HG03571 (cell line): ENCODE results near the gene PRIM2.
"Not testable (repeated sequence)": the region's sequence is repeated elsewhere in the genome, so short reads cannot be mapped to it uniquely, and the experiment has no call there.

Experiments
- ATAC-seq: cut with Tn5 transposase; IDR thresholded peaks from one replicate; pipeline ENCODE4 v1.9.1; 2021; ENCODE audit not compliant: unreplicated experiment

The PRIM2 gene

GRCh38 chr6:57577023-57577422 lies 259.6 kb downstream of the PRIM2 start:
- not testable (repeated sequence) for ATAC-seq

DNA sequence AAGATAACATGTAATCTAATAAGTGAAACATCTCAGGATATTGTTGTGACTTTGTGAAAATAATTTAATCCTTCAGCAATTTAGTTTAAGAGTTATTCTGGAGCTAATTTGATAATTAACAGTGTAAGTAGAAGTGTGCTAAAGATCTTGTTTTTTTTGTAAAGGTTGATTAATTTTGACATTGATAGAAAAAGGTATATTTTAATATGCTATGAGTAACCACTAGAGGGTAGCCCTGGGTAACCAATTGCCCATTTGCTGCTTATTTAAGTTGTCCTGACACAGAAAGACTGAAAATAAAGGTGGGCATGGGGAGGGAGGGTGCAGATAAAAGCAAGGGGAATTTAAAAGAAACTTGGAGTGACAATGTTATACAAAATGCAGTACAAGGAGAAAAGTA lies 262.1 kb downstream of the PRIM2 start:
- ATAC-seq: not testable (repeated sequence)

GRCh38 chr6:57581586-57581985 lies 264.2 kb downstream of the PRIM2 start:
- ATAC-seq: not testable (repeated sequence)

GRCh38 chr6:57601105-57601504 lies 283.7 kb downstream of the PRIM2 start:
- not testable (repeated sequence) for ATAC-seq

- not testable (repeated sequence) for ATAC-seq
Observed at GRCh38 chr6:57605303-57605702, 287.9 kb downstream of the PRIM2 start.

- ATAC-seq: not testable (repeated sequence)
Observed at GRCh38 chr6:57606331-57606730, 288.9 kb downstream of the PRIM2 start.

DNA sequence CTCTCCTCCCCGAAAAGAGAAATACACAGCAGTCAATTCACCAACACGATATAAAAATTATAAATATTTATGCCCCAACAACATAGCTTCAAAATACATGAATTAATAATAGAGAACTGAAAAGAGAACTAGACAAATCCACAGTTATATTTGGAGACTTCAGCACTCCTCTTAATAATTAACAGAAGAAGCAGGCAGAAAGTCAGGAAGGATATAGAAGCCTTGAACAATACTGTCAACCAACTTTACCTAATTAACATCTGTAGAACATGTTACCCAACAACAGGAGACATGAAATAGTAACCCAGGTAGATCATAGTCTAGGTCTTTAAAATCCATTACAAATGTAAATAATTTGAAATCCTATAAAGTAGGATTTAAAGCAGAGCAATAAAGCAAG lies 293.2 kb downstream of the PRIM2 start:
- not testable (repeated sequence) for ATAC-seq

DNA sequence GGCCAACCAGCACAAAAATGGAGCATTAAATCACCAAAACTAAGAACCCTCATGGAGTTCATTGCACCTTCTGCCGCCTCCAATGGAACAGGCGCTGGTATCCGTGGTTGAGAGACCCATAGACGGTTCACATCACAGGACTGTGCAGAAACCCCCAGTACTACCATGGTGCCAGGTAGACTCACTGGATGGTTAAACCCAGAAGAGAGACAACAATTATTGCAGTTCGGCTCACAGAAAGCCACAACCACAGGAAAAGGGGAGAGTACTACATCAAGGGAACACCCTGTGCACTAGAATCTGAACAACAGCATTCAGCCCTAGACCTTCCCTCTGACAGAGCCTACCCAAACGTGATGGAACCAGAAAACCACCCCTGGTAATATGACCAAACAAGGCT lies 301.5 kb downstream of the PRIM2 start:
- ATAC-seq: not testable (repeated sequence)

DNA sequence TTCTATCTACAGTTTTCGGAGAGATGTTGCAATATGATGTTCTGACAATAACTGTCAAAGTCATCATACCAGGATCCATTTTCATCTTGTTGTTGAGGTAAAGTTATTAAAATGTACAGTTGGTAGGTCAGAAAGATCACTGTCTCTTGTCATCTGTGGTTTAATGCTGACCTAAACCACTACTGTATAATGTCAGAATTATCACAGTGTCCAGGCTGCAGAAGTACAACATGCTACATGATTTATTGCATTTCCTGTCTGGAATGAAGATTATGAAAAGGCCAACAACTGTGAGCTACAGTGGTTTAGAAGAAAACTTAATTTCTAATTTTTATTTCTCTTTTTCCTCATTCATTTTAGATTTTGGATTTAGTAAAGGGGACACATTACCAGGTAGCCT lies 314.3 kb downstream of the PRIM2 start:
- not testable (repeated sequence) for ATAC-seq

GRCh38 chr6:57658526-57658925 lies 341.1 kb downstream of the PRIM2 start:
- not testable (repeated sequence) for ATAC-seq

DNA sequence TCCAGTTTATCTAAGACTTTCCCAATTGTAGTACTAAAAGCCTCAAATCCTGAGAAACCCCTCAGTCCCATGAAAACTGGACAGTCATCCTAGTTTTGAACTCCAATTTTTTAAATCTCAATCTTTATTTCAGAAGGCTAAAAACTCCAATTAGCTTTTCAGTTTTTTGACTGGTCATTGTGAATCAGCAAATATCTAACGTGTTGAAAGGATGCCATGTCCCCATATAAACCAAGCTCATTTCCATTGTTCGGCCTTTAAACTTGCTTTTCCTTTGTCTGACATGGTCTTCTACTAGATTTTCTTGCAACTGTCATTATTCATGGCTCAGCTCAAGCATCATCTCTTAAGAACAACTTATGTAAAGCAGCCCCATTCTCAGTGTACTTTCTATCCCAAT lies 342.4 kb downstream of the PRIM2 start:
- not testable (repeated sequence) for ATAC-seq

GRCh38 chr6:57660940-57661339 lies 343.5 kb downstream of the PRIM2 start:
- peak; percentile 51 for ATAC-seq

GRCh38 chr6:57668108-57668507 lies 350.7 kb downstream of the PRIM2 start:
- not testable (repeated sequence) for ATAC-seq

GRCh38 chr6:57671237-57671636 lies 353.8 kb downstream of the PRIM2 start:
- not testable (repeated sequence) for ATAC-seq

GRCh38 chr6:57671937-57672627 lies 354.7 kb downstream of the PRIM2 start:
- not testable (repeated sequence) for ATAC-seq

DNA sequence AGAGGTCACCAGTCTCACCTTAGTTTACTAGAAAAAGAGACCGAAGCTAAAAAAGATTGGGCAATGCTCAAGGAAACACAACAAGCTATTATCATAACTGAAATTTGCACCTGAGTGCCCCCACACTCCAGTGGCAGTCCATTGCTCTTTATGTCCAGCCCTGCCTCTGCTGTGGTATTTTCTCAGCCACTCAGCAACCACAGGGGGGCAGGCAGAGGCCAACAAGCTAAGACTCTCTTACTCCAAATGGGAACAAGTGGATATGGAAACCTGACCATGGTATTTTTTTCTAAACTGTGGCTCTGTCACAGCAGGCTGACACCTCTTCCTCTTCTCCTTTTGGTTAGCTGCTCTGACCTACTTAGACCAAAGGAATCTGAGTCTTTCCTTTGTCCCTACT lies 355.9 kb downstream of the PRIM2 start:
- ATAC-seq: not testable (repeated sequence)

DNA sequence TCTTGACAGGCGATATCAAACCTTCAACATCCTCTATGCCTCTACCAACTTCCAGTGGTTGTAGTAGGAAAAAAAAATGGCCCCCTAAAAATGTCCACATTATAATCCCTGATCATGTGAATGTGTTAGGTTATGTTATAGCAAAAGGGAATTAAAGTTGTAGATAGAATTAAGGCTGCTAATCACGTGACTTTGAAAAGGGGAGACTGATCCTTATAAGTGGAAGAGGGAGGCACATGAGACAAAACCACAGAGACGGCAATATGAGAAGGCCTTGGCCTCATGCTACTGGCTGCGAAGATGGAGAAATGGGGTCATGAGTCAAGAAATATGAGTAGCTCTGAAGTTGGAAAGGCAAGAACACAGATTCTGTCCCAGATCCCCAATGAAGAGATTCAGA lies 358.0 kb downstream of the PRIM2 start:
- ATAC-seq: not testable (repeated sequence)

DNA sequence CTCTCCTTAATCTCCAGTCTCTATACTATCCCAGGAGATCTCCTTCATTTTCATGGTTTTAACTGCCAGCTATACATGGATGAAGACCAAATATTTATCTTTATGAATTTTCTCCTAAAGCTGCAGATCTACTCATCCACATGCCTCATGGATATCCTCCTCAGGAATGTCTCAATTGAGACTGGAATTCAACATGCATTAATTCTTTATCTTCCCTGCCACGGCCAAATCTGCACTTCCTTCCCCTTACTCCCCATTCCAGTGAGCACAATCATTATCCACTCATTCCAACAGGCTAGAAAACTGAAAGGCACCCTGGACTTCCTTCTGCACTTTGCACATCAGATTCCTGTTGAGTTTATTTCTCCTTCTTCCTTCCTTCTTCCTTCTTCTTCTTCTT lies 379.0 kb downstream of the PRIM2 start:
- ATAC-seq: not testable (repeated sequence)
